Peyer's patch (tissue), 4 donors: Measurements from ENCODE around the gene IL21R.

Source experiments
- POLR2A ChIP-seq, 2 donors: fragments of 450-650 bp; IDR thresholded peaks; one replicate each; pipeline ENCODE4 v1.5.1; 2017; ENCODE audit warnings: antibody characterized with exemption in 2 of 2, mild to moderate bottlenecking in 2 of 2, moderate library complexity in 2 of 2
- TF ChIP-seq, protein P1 (sequence below), 6 experiments: fragments of 450-650 bp in 4 of 6; fragments of 200-600 bp in 2 of 6; sonication (generic) in 1 of 6; IDR thresholded peaks; one replicate each; pipeline ENCODE4 v1.5.1; 2017 to 2019; ENCODE audit warnings: antibody characterized with exemption in 6 of 6, mild to moderate bottlenecking in 3 of 6, moderate library complexity in 1 of 6

- no peak for TF ChIP-seq POLR2A (IDR thresholded peaks at IDR 0.05)
- TF ChIP-seq, protein P1, sequence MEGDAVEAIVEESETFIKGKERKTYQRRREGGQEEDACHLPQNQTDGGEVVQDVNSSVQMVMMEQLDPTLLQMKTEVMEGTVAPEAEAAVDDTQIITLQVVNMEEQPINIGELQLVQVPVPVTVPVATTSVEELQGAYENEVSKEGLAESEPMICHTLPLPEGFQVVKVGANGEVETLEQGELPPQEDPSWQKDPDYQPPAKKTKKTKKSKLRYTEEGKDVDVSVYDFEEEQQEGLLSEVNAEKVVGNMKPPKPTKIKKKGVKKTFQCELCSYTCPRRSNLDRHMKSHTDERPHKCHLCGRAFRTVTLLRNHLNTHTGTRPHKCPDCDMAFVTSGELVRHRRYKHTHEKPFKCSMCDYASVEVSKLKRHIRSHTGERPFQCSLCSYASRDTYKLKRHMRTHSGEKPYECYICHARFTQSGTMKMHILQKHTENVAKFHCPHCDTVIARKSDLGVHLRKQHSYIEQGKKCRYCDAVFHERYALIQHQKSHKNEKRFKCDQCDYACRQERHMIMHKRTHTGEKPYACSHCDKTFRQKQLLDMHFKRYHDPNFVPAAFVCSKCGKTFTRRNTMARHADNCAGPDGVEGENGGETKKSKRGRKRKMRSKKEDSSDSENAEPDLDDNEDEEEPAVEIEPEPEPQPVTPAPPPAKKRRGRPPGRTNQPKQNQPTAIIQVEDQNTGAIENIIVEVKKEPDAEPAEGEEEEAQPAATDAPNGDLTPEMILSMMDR (IDR thresholded peaks at IDR 0.05): no peak
Measured at GRCh38 chr16:27425961-27426360, 24.0 kb downstream of the IL21R start.
